Measurements from ENCODE around the gene BCL7B. TPM values are rescaled to one million over a fixed set of nuclear protein-coding genes. Genes with fewer than 3 reads are reported as not detected.
"Not testable (repeated sequence)": the region's sequence is repeated elsewhere in the genome, so short reads cannot be mapped to it uniquely, and the experiment has no call there.

The BCL7B gene
- total RNA-seq, 2 donors from 2014 or later, result 112 to 116 TPM

DNA sequence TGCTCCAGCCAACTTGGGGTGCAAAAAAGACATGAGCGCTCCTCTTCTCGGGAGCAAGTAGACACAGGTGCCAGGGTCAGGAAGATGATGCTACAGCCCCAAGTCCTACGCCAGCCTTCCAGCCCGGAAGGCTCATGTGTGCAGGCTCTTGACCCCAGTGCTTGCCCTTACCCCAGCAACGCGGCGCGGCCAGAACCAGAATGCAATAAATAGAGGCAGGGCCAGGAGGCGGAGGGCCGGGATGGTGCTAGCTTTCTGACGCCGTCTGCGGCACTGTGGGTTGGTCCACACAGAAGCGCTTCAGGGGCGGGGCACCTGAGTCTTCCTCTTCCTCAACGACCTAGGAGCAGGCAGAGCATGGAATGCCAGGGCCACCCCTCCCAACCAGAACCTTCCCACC, 20.4 kb downstream of the BCL7B start:
- DNase-seq (no peak), ATAC-seq (no peak)
- H3K27ac Mint-ChIP-seq, result peak overlapping the region; percentile 11
- no peak overlapping the region for H3K4me3 Mint-ChIP-seq
- no peaks in the 10 kb centered on the region for H3K9me3 ChIP-seq (ENCODE audit: control insufficient read depth, low read length, poor library complexity, severe bottlenecking)
- no peaks in the 10 kb centered on the region for H3K27me3 Mint-ChIP-seq
- peaks cover 4% of the 10 kb centered on the region for H3K36me3 Mint-ChIP-seq (ENCODE audit: low read depth)
- peaks cover 5% of the 10 kb centered on the region for H3K4me1 Mint-ChIP-seq

DNA sequence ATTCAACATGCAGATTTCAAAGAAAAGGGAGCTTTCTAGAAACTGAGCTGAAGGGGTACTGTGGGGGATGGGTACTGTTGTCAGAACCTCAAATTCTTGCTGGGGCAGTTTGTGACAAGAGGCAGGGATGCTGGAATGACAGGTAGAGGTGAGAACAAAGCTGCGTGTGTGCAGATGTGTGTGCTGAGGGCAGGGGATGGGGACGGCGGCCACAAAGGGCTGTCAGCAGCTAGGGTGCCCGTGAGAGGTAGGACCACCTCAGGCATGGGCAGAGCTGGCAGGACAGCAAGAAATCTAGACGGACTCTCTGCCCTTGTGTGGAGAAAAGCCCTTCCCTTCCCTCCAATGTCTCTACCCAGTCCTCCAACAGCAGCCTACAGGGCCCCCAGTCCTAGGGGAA, 21.0 kb downstream of the BCL7B start:
- H3K27me3 Mint-ChIP-seq, result no peaks in the 10 kb centered on the region
- H3K9me3 ChIP-seq (ENCODE audit: control insufficient read depth, low read length, poor library complexity, severe bottlenecking), result no peaks in the 10 kb centered on the region
- ATAC-seq, result no peak
- peaks cover 5% of the 10 kb centered on the region for H3K4me1 Mint-ChIP-seq
- no peak for DNase-seq
- H3K27ac Mint-ChIP-seq, result no peak overlapping the region
- peaks cover 2% of the 10 kb centered on the region for H3K36me3 Mint-ChIP-seq (ENCODE audit: low read depth)
- H3K4me3 Mint-ChIP-seq, result no peak overlapping the region

DNA sequence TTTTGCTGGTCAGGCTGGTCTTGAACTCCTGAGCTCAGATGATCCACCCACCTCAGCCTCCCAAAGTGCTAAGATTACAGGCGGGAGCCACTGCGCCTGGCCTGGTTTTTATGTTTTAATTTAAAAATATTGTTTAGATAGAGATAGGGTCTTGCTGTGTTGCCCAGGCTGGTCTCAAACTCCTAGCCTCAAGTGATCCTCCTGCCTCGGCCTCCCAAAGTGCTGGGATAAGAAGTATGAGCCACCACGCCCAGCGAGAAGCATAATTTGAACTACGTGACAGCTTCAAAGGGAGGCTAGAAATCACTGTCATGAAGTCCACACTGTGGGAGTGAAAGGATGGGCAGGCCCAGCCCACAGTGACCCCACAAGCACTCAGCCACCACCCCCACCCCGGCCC, 21.6 kb downstream of the BCL7B start:
- ATAC-seq; H3K9me3 ChIP-seq (ENCODE audit: control insufficient read depth, low read length, poor library complexity, severe bottlenecking); H3K4me3 Mint-ChIP-seq; H3K36me3 Mint-ChIP-seq (ENCODE audit: low read depth); H3K27ac Mint-ChIP-seq; H3K4me1 Mint-ChIP-seq; H3K27me3 Mint-ChIP-seq; DNase-seq: not testable (repeated sequence)

DNA sequence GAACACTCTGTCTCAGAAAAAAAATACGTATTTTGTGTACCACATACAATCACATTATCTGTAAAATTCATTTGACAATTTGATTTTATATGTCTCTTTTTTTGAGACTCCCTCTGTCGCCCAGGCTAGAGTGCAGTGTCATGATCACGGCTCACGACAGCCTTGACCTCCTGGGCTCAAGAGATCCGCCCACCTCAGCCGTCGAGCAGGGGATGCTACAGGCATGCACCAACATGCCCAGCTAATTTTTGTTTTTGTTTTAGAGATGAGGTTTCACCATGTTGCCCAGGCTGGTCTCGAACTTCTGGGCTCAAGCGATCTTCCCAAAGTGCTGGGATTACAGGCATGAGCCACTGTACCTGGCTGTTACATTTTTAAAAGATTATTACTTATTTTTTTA, 23.7 kb downstream of the BCL7B start:
- ATAC-seq, result no peak
- H3K27me3 Mint-ChIP-seq, result no peaks in the 10 kb centered on the region

DNA sequence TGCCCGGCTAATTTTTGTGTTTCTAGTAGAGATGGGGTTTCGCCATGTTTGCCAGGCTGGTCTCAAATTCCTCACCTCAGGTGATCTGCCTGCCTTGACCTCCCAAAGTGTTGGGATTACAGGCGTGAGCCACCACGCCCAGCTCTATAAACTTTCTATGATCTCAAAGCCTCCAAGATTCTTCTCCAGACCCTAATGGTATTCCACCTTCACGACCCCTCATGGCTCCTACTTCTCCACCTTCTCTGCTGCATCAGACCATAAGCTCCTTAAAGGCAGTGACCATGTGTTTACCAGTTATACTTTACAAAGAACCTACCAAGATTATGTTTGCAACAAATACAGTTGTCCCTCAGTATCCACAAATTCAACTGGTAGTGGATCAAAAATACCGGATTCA, 25.3 kb downstream of the BCL7B start:
- Mint-ChIP-seq H3K4me1 (peaks cover 9% of the 10 kb centered on the region), H3K4me3 (peak overlapping the region; percentile 10), H3K36me3 (ENCODE audit: low read depth) (peaks cover 2% of the 10 kb centered on the region), H3K27me3 (no peaks in the 10 kb centered on the region), H3K27ac (no peak overlapping the region)
- DNase-seq, result no peak
- H3K9me3 ChIP-seq (ENCODE audit: control insufficient read depth, low read length, poor library complexity, severe bottlenecking), result no peaks in the 10 kb centered on the region
- ATAC-seq, result no peak

More for the DNA sequence above, 23.7 kb downstream of the BCL7B start:
- Mint-ChIP-seq H3K27ac (no peak overlapping the region), H3K4me1 (peaks cover 5% of the 10 kb centered on the region), H3K36me3 (ENCODE audit: low read depth) (peaks cover 2% of the 10 kb centered on the region), H3K4me3 (no peak overlapping the region)
- no peaks in the 10 kb centered on the region for H3K9me3 ChIP-seq (ENCODE audit: control insufficient read depth, low read length, poor library complexity, severe bottlenecking)
- DNase-seq, result no peak

DNA sequence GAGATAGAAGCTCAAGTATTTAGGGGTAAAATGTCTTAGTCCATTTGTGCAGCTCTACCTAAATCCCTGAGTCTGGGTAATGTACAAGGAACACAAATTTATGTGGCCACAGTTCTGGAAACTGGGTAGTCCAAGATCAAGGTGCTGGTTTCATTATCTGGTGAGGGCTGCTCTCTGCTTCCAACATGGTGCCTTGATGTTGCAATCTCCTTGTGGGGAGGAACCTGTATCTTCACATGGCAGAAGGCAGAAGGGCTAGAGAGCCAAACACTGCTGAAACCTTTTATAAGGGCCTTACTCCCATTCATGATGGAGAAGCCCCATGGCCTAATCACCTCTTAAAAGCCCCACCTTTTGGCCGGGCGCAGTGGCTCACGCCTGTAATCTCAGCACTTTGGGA, 26.7 kb downstream of the BCL7B start:
- no peak overlapping the region for H3K27ac Mint-ChIP-seq
- H3K4me1 Mint-ChIP-seq, result peaks cover 15% of the 10 kb centered on the region
- ATAC-seq, result no peak
- H3K27me3 Mint-ChIP-seq, result no peaks in the 10 kb centered on the region
- no peaks in the 10 kb centered on the region for H3K36me3 Mint-ChIP-seq (ENCODE audit: low read depth)
- DNase-seq, result no peak
- H3K9me3 ChIP-seq (ENCODE audit: control insufficient read depth, low read length, poor library complexity, severe bottlenecking), result no peaks in the 10 kb centered on the region
- H3K4me3 Mint-ChIP-seq, result no peak overlapping the region

DNA sequence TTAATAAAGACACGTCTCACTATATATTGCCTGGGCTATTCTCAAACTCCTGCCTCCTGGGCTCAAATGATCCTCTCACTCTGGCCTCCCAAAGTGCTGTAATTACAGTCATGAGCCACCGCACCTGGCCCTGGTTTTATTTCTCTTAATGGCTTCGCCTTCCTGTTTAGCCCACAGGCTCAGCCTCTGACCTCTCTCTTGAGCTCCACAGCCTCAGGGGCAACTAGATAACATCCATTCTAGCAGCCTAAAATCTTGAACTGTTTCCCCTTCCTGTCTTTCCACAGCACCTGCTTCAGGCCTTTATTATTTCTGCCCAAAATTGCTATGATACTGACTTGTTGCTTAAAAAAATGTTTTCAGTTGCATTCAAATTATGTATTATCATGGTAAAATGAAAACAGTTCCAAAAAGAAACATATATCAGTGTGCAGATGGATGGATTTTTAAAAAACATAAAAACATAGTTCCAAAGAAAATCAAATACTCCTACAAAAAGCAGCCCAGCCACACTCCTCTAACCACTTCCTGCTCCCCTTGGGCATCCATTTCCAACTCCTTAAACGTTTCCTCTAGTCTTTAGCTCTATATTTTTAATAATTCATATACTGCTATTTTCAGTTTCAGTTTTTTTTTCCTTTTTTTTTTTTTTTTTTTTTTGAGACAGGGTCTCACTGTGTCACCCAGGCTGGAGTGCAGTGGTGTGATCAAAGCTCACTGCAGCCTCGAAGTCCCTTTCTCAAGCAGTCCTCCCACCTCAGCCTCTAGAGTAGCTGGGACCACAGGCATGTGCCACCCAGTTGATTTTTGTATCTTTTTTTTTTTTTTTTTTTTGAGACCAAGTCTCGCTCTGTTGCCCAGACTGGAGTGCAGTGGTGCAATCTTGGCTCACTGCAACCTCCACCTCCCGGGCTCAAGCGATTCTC, 30.3 kb downstream of the BCL7B start:
- Mint-ChIP-seq H3K36me3 (ENCODE audit: low read depth) (peaks cover 2% of the 10 kb centered on the region), H3K4me3 (peak overlapping the region; percentile 78), H3K27ac (peak overlapping the region; percentile 75), H3K27me3 (no peaks in the 10 kb centered on the region), H3K4me1 (peaks cover 27% of the 10 kb centered on the region)
- H3K9me3 ChIP-seq (ENCODE audit: control insufficient read depth, low read length, poor library complexity, severe bottlenecking), result no peaks in the 10 kb centered on the region
- DNase-seq (no peak), ATAC-seq (no peak)

DNA sequence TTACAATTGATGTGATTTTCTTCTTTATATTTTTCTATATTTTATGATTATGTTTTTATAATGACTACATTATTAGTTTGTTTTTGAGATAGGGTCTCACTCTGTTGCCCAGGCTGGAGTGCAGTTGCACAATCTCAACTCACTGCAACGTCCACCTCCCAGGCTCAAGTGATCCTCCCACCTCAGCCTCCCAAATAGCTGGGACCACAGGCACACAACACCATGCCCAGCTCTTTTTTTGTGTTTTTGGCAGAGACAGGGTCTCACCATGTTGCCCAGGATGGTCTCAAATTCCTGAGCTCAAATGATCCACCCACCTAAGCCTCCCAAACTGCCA, 31.4 kb downstream of the BCL7B start:
- peaks cover 30% of the 10 kb centered on the region for H3K4me1 Mint-ChIP-seq
- H3K27ac Mint-ChIP-seq; H3K9me3 ChIP-seq (ENCODE audit: control insufficient read depth, low read length, poor library complexity, severe bottlenecking); H3K27me3 Mint-ChIP-seq; DNase-seq; H3K36me3 Mint-ChIP-seq (ENCODE audit: low read depth); ATAC-seq: not testable (repeated sequence)
- H3K4me3 Mint-ChIP-seq, result peak overlapping the region; percentile 75

DNA sequence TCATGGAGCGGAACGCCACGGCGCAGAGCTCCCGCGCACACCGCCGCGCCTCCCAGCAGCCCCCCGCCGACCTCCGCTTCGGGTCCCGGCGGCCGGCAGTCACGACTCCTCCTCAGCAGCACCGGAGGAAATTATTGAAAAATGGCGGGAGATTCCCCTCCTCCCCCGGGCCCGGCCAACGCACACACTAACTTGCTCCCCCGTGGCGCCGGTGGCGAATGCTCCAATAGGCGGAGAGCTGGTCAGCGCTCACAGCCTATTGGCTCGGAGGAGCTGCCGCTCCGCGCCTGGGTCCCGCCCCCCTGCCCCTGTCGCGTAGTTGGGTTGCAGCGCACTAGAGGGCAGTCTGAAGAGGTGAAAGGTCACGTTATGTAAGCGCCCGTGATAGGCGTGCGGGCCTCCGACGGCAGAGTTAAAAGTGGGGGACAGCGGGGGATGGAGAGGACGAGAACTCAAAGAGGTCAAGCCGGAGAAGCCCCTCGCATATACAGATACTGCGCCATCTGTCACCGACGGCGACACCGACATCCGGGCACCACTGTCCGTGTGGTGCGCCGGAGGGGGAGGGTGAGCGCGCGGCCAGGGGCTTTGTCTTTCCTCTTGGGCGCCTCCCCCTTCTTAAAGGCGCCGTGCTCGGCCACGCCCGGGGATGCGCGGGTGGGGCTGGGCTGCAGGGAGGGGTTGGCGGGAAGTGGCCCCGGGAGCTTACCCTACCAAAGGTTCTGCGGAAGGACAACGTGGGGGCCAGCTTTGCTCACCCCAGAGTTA, 35.2 kb downstream of the BCL7B start, which contains the start of gene BAZ1B:
Gene BAZ1B (minus strand): TSS at position 189 of the 768 bp plus-strand sequence. CDS start 360 bp downstream, outside the sequence.
- Mint-ChIP-seq H3K36me3 (ENCODE audit: low read depth) (peaks cover 4% of the 10 kb centered on the region), H3K27me3 (no peaks in the 10 kb centered on the region)

DNA sequence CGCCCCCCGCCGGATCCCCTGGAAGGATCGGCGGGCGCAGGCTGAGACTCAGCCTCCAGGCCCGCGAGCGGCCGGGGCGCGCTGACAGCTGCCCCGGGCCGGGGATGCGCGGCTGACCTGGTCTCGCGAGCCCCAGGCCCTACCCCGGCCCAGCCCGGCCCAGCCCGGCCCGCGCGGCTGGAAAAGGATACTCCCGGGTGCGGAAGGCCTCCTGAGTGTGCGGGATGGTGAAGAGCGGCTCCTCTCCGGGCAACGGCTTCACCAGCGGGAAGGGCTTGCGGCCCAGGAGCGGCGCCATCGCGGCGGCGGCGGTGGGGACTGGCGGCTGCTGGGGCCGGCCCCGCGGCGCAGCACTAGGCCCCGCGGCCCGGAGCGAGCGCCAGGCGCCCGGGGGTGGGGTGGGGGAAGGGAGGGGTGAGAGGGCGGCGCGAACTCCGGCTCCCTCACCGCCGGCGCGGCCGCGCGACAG, 35.8 kb downstream of the BCL7B start:
- Mint-ChIP-seq H3K27me3 (no peaks in the 10 kb centered on the region), H3K4me3 (peak overlapping the region; percentile 94), H3K4me1 (peaks cover 51% of the 10 kb centered on the region), H3K36me3 (ENCODE audit: low read depth) (peaks cover 4% of the 10 kb centered on the region), H3K27ac (peak overlapping the region; percentile 95)
- DNase-seq (peak in 1 of 3 donors; percentile 25), ATAC-seq (peak; percentile 41)
- no peaks in the 10 kb centered on the region for H3K9me3 ChIP-seq (ENCODE audit: control insufficient read depth, low read length, poor library complexity, severe bottlenecking)

More for the DNA sequence above, 35.2 kb downstream of the BCL7B start, which contains the start of gene BAZ1B:
- H3K4me3 Mint-ChIP-seq, result peak within 1 kb of the TSS; percentile 94
- peak within 1 kb of the TSS; percentile 95 for H3K27ac Mint-ChIP-seq
- H3K9me3 ChIP-seq (ENCODE audit: control insufficient read depth, low read length, poor library complexity, severe bottlenecking), result no peaks in the 10 kb centered on the region
- DNase-seq (peak; percentile 93 to 94 (median 94)), ATAC-seq (peak; percentile 95)
- peaks cover 52% of the 10 kb centered on the region for H3K4me1 Mint-ChIP-seq

DNA sequence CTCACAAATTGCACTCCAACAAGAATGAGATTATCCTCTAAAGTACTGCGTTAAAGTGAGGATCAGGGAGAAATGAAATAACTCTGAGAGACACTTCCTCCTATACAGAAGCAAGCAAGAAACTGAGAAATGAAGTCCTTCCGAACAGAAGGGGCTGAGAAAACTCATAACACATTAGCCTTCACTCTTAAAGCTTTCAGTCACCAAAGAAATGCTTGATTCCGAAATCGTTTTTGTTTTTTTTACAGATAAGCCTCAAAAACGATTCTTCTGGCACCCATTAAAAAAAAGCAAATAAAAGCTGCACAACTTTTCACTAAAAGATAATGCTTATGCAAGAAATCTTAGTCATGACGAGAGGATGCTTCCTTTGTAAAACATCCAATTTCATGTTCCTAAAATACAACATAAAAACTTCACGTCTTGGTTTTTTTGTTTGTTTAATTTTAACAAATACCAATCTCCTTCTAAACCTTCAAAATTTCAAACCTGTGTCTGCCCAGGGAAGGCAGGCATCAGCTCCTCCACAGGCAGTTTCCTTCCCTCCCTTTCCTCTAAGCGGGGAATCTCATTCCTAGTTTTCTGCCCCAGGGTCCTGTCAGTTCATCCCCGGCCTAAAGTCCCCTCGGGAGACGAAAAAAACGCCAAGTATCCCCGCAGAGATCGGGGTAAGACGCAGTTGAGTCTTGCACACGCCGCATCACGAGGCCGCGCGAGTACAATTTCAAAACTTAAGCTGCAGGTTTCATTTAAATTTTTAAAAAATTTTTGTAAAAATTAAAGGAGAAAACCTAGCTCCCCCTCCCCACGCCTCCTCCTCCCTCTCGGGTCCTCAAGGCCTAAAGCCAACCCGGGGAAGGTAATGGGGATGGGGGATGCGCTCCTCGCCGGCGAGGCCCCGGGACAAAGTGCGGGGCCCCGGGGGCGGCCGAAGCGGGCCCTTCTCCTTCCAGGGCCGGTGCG, 36.5 kb downstream of the BCL7B start:
- H3K9me3 ChIP-seq (ENCODE audit: control insufficient read depth, low read length, poor library complexity, severe bottlenecking), result no peaks in the 10 kb centered on the region
- peak overlapping the region; percentile 94 for H3K27ac Mint-ChIP-seq
- DNase-seq (no peak), ATAC-seq (no peak)
- H3K27me3 Mint-ChIP-seq, result no peaks in the 10 kb centered on the region
- H3K4me3 Mint-ChIP-seq, result peak overlapping the region; percentile 89
- peaks cover 51% of the 10 kb centered on the region for H3K4me1 Mint-ChIP-seq
- peaks cover 4% of the 10 kb centered on the region for H3K36me3 Mint-ChIP-seq (ENCODE audit: low read depth)

DNA sequence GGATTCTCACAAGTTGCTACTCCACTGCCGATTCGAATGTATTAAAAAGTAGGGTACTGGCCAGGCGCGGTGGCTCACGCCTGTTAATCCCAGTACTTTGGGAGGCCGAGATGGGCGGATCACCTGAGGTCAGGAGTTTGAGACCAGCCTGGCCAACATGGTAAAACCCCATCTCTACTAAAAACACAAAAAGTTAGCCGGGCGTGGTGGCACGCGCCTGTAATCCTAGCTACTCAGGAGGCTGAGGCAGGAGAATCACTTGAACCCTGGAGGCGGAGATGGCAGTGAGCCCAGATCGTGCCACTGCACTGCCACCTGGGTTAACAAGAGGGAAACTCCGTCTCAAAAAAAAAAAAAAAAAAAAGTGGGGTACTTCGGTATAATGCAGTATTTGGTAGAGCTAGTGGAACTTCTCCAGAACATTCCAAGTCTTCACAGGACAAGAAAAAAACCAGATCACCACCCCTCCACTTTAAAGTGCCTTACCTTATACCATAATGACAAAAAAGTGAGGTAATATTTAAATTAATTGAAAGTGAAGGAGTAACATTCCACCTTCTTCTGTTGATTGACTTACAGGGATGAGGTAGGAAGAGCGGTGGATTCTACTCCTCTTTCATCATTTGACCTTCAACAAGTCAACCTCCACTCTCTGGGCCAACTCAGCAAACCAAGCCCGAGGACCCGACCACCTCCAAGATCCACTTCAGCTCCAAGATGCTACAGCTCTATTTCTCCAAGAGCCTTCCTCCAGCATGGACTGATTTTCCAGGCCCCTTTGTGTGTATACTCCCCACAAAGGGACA, 37.4 kb downstream of the BCL7B start:
- H3K27me3 Mint-ChIP-seq, result no peaks in the 10 kb centered on the region
- H3K9me3 ChIP-seq (ENCODE audit: control insufficient read depth, low read length, poor library complexity, severe bottlenecking), result no peaks in the 10 kb centered on the region
- H3K36me3 Mint-ChIP-seq (ENCODE audit: low read depth), result peaks cover 4% of the 10 kb centered on the region
- H3K27ac Mint-ChIP-seq, result peak overlapping the region; percentile 94
- H3K4me3 Mint-ChIP-seq, result peak overlapping the region; percentile 89
- peaks cover 47% of the 10 kb centered on the region for H3K4me1 Mint-ChIP-seq
- peak in 1 of 3 donors; percentile 12 for DNase-seq
- no peak for ATAC-seq
